ENCODE measurements around the gene ANTKMT.

Gene ANTKMT

GRCh38 chr16:766820-767640, 46.1 kb downstream of the ANTKMT start:
- Histone ChIP-seq H2AFZ (ENCODE audit: low read depth, low read length) (no peak overlapping the region), H3K27me3 (ENCODE audit: low read depth, low read length) (no peaks in the 10 kb centered on the region), H3K36me3 (replicated peaks; ENCODE audit: low read depth, low read length) (no peaks in the 10 kb centered on the region), H3K4me3 (ENCODE audit: low read length) (no peak overlapping the region), H4K20me1 (ENCODE audit: insufficient read depth, low read length) (no peaks in the 10 kb centered on the region), H3K4me2 (ENCODE audit: low read length) (no peak overlapping the region), H3K27ac (ENCODE audit: low read length) (no peak overlapping the region), H3K9me3 (ENCODE audit: insufficient read depth, low read length) (no peaks in the 10 kb centered on the region), H3K4me1 (ENCODE audit: low read length) (no peaks in the 10 kb centered on the region), H3K79me2 (ENCODE audit: low read length) (no peaks in the 10 kb centered on the region), H3K9ac (ENCODE audit: low read length) (no peak overlapping the region)
- TF ChIP-seq EZH2phosphoT487 (IDR thresholded peaks at IDR 0.05; ENCODE audit: low read depth): no peak
- no peak for TF ChIP-seq CTCF (IDR thresholded peaks at IDR 0.05; ENCODE audit: low read depth, low read length)

- H4K20me1 ChIP-seq (ENCODE audit: insufficient read depth, low read length): no peaks in the 10 kb centered on the region
- no peak overlapping the region for H3K4me3 ChIP-seq (ENCODE audit: low read length)
- H3K9me3 ChIP-seq (ENCODE audit: insufficient read depth, low read length): no peaks in the 10 kb centered on the region
- H3K4me1 ChIP-seq (ENCODE audit: low read length): no peaks in the 10 kb centered on the region
- H3K9ac ChIP-seq (ENCODE audit: low read length): no peak overlapping the region
- H3K79me2 ChIP-seq (ENCODE audit: low read length): no peaks in the 10 kb centered on the region
- no peak overlapping the region for H3K27ac ChIP-seq (ENCODE audit: low read length)
- no peaks in the 10 kb centered on the region for H3K36me3 ChIP-seq (replicated peaks; ENCODE audit: low read depth, low read length)
- TF ChIP-seq CTCF (IDR thresholded peaks at IDR 0.05; ENCODE audit: low read depth, low read length): no peak
- no peak for TF ChIP-seq EZH2phosphoT487 (IDR thresholded peaks at IDR 0.05; ENCODE audit: low read depth)
- no peaks in the 10 kb centered on the region for H3K27me3 ChIP-seq (ENCODE audit: low read depth, low read length)
- no peak overlapping the region for H3K4me2 ChIP-seq (ENCODE audit: low read length)
- H2AFZ ChIP-seq (ENCODE audit: low read depth, low read length): no peak overlapping the region
Observed at GRCh38 chr16:767743-768235, 46.8 kb downstream of the ANTKMT start.

GRCh38 chr16:768428-768827, 47.5 kb downstream of the ANTKMT start:
- H3K9me3 ChIP-seq (ENCODE audit: insufficient read depth, low read length): no peaks in the 10 kb centered on the region
- H3K9ac ChIP-seq (ENCODE audit: low read length): no peak overlapping the region
- H3K4me1 ChIP-seq (ENCODE audit: low read length): no peaks in the 10 kb centered on the region
- no peak overlapping the region for H2AFZ ChIP-seq (ENCODE audit: low read depth, low read length)
- TF ChIP-seq CTCF (IDR thresholded peaks at IDR 0.05; ENCODE audit: low read depth, low read length): no peak
- TF ChIP-seq EZH2phosphoT487 (IDR thresholded peaks at IDR 0.05; ENCODE audit: low read depth): no peak
- H3K36me3 ChIP-seq (replicated peaks; ENCODE audit: low read depth, low read length): no peaks in the 10 kb centered on the region
- no peak overlapping the region for H3K27ac ChIP-seq (ENCODE audit: low read length)
- H3K27me3 ChIP-seq (ENCODE audit: low read depth, low read length): no peaks in the 10 kb centered on the region
- H3K79me2 ChIP-seq (ENCODE audit: low read length): no peaks in the 10 kb centered on the region
- no peak overlapping the region for H3K4me3 ChIP-seq (ENCODE audit: low read length)
- H4K20me1 ChIP-seq (ENCODE audit: insufficient read depth, low read length): no peaks in the 10 kb centered on the region
- no peak overlapping the region for H3K4me2 ChIP-seq (ENCODE audit: low read length)

GRCh38 chr16:769184-769784, 48.3 kb downstream of the ANTKMT start:
- Histone ChIP-seq H4K20me1 (ENCODE audit: insufficient read depth, low read length) (no peaks in the 10 kb centered on the region), H3K79me2 (ENCODE audit: low read length) (no peaks in the 10 kb centered on the region), H3K27me3 (ENCODE audit: low read depth, low read length) (no peaks in the 10 kb centered on the region), H3K36me3 (replicated peaks; ENCODE audit: low read depth, low read length) (no peaks in the 10 kb centered on the region), H3K4me3 (ENCODE audit: low read length) (no peak overlapping the region), H3K9ac (ENCODE audit: low read length) (no peak overlapping the region), H3K4me1 (ENCODE audit: low read length) (no peaks in the 10 kb centered on the region), H2AFZ (ENCODE audit: low read depth, low read length) (no peak overlapping the region), H3K4me2 (ENCODE audit: low read length) (no peak overlapping the region), H3K27ac (ENCODE audit: low read length) (no peak overlapping the region), H3K9me3 (ENCODE audit: insufficient read depth, low read length) (no peaks in the 10 kb centered on the region)
- TF ChIP-seq EZH2phosphoT487 (IDR thresholded peaks at IDR 0.05; ENCODE audit: low read depth) (no peak), CTCF (IDR thresholded peaks at IDR 0.05; ENCODE audit: low read depth, low read length) (no peak)

All from OCI-LY3 (cell line).